Kidney epithelial cell (primary cell): ENCODE measurements around the gene OR1F1. TPM values are rescaled to one million over a fixed set of nuclear protein-coding genes. Genes with fewer than 3 reads are reported as not detected.

Experiments
- DNase-seq: peaks from one replicate; pipeline ENCODE4 v3.0.0-alpha.2; 2010; ENCODE audit warnings: low read depth
- H3K27me3 ChIP-seq: 2 replicates; pipeline ENCODE4 v1.6.0; 2011; ENCODE audit warnings: low read length; ENCODE audit not compliant: control insufficient read depth, insufficient read depth
- H3K36me3 ChIP-seq: 2 replicates; pipeline ENCODE4 v1.5.1; 2011; ENCODE audit warnings: low read length; ENCODE audit not compliant: control insufficient read depth, insufficient read depth
- H3K4me3 ChIP-seq: 2 replicates; pipeline ENCODE4 v1.5.1; 2011; ENCODE audit warnings: low read depth, mild to moderate bottlenecking, control low read depth, low read length
- total RNA-seq: library from RNA; depleted of rRNA; stranded (reverse); fragments of >200 nt; gene quantifications from 2 replicates; pipeline ENCODE4 v1.2.3, GENCODE V29; 2015
- TF ChIP-seq, protein P1 (sequence below): IDR thresholded peaks from 2 replicates; pipeline ENCODE4 v1.5.1; 2011; ENCODE audit warnings: mild to moderate bottlenecking, moderate library complexity, low read length, control low read depth, inconsistent platforms; ENCODE audit not compliant: insufficient read depth, poor library complexity, severe bottlenecking

OR1F1 gene
- total RNA-seq, 1 donor from 2014 or later = not detected

DNA sequence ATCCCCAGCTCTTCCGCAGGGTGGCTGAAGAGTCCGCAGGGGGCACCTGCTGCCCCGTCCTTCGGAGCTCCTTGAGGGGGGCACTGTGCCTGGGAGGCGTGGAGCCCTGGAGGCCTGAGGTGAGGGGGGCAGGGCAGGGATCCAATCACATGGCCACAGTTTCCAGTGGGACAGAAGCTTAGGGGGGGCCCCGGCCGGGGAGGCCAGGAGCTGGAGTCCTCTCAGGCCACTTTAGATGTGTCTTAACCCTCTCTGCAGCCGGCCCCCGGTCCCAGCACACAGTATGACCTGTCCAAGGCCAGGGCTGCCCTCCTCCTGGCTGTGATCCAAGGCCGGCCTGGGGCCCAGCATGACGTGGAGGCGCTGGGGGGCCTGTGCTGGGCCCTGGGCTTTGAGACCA, 42.3 kb upstream of the OR1F1 start:
- no peak for DNase-seq
- TF ChIP-seq, protein P1, sequence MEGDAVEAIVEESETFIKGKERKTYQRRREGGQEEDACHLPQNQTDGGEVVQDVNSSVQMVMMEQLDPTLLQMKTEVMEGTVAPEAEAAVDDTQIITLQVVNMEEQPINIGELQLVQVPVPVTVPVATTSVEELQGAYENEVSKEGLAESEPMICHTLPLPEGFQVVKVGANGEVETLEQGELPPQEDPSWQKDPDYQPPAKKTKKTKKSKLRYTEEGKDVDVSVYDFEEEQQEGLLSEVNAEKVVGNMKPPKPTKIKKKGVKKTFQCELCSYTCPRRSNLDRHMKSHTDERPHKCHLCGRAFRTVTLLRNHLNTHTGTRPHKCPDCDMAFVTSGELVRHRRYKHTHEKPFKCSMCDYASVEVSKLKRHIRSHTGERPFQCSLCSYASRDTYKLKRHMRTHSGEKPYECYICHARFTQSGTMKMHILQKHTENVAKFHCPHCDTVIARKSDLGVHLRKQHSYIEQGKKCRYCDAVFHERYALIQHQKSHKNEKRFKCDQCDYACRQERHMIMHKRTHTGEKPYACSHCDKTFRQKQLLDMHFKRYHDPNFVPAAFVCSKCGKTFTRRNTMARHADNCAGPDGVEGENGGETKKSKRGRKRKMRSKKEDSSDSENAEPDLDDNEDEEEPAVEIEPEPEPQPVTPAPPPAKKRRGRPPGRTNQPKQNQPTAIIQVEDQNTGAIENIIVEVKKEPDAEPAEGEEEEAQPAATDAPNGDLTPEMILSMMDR = no peak

GRCh38 chr16:3147046-3147756, 40.8 kb upstream of the OR1F1 start:
- TF ChIP-seq, protein P1 = no peak
- DNase-seq = no peak
- Histone ChIP-seq H3K4me3 (no peak overlapping the region), H3K36me3 (no peaks in the 10 kb centered on the region), H3K27me3 (no peaks in the 10 kb centered on the region)

More for the DNA sequence above, 42.3 kb upstream of the OR1F1 start:
- no peaks in the 10 kb centered on the region for H3K27me3 ChIP-seq
- peaks cover 2% of the 10 kb centered on the region for H3K36me3 ChIP-seq
- H3K4me3 ChIP-seq = no peak overlapping the region

GRCh38 chr16:3147757-3148104, 40.3 kb upstream of the OR1F1 start:
- no peak overlapping the region for H3K4me3 ChIP-seq
- H3K27me3 ChIP-seq = no peaks in the 10 kb centered on the region
- no peaks in the 10 kb centered on the region for H3K36me3 ChIP-seq
- DNase-seq = no peak
- TF ChIP-seq, protein P1 = no peak

- Histone ChIP-seq H3K4me3 (no peak overlapping the region), H3K27me3 (no peaks in the 10 kb centered on the region), H3K36me3 (no peaks in the 10 kb centered on the region)
- TF ChIP-seq, protein P1 = no peak
- no peak for DNase-seq
Measured at GRCh38 chr16:3148256-3149192, 39.5 kb upstream of the OR1F1 start.

DNA sequence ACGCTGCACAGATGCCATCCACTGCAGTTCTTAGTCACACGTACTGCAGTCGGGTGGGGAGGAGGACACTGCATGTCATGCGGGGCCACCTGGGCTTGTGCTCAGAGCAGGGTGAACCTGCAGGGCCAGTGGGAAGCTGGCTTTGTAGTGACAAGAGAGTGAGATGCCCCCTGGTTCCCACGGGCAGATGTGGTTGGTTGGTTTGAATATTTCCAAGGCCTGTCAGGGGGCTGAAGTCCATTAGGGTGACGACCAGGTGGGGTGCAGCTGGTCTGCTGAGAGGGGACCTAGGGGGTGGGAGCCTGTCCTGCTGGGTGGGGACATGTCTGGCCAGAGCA, 38.8 kb upstream of the OR1F1 start:
- no peaks in the 10 kb centered on the region for H3K27me3 ChIP-seq
- DNase-seq = no peak
- no peaks in the 10 kb centered on the region for H3K36me3 ChIP-seq
- TF ChIP-seq, protein P1 = no peak
- no peak overlapping the region for H3K4me3 ChIP-seq
